K562 (cell line): ENCODE measurements around the gene ARID4B. TPM values are rescaled to one million over a fixed set of nuclear protein-coding genes. Genes with fewer than 3 reads are reported as not detected.

Experiments
- ARID1B ChIP-seq: fragments of 450-650 bp; IDR thresholded peaks from 2 replicates; pipeline ENCODE4 v1.6.1; 2016; ENCODE audit warnings: antibody characterized with exemption, mild to moderate bottlenecking, inconsistent platforms
- BACH1 ChIP-seq: fragments of 200-800 bp; sonication (Bioruptor generic); IDR thresholded peaks from 2 replicates; pipeline ENCODE4 v1.6.1; 2016; ENCODE audit warnings: missing genetic modification characterization, missing compliant biosample characterization
- CTBP1 ChIP-seq: fragments of 450-650 bp; IDR thresholded peaks from 2 replicates; pipeline ENCODE4 v1.6.1; 2016; ENCODE audit warnings: borderline replicate concordance
- DDX20 ChIP-seq: fragments of 450-650 bp; IDR thresholded peaks from 2 replicates; pipeline ENCODE4 v1.6.1; 2016; ENCODE audit warnings: missing genetic modification characterization, low read depth, mild to moderate bottlenecking, missing compliant biosample characterization, moderate library complexity
- DNMT1 ChIP-seq: fragments of 450-650 bp; IDR thresholded peaks from 2 replicates; pipeline ENCODE4 v1.6.1; 2016; ENCODE audit warnings: antibody characterized with exemption, mild to moderate bottlenecking
- FOXJ2 ChIP-seq: fragments of 200-800 bp; sonication (Bioruptor generic); IDR thresholded peaks from 2 replicates; pipeline ENCODE4 v1.6.1; 2016; ENCODE audit warnings: missing genetic modification characterization, missing compliant biosample characterization
- IRF2 ChIP-seq: sonication (generic); formaldehyde crosslinking; IDR thresholded peaks from 2 replicates; pipeline ENCODE4 v1.8.1; 2022; ENCODE audit warnings: mild to moderate bottlenecking, missing genetic modification reagents
- JUN ChIP-seq, 2 experiments: sonication (generic) in 1 of 2; formaldehyde crosslinking in 1 of 2; IDR thresholded peaks; 2 replicates each; pipeline versions ENCODE4 v1.6.1 to v1.8.0; 2012 to 2022; ENCODE audit warnings: borderline replicate concordance in 2 of 2, mild to moderate bottlenecking in 2 of 2, improper control_type of control experiment in 1 of 2, low read depth in 1 of 2, low read length in 1 of 2, missing genetic modification reagents in 1 of 2
- KAT8 ChIP-seq: fragments of 450-650 bp; IDR thresholded peaks from 2 replicates; pipeline ENCODE4 v1.6.1; 2016; ENCODE audit warnings: low read depth, mild to moderate bottlenecking
- NFRKB ChIP-seq: fragments of 450-650 bp; IDR thresholded peaks from 2 replicates; pipeline ENCODE4 v1.6.1; 2016; ENCODE audit warnings: low read depth
- NKRF ChIP-seq: fragments of 450-650 bp; IDR thresholded peaks from 2 replicates; pipeline ENCODE4 v1.6.1; 2016; ENCODE audit warnings: borderline replicate concordance
- NR0B1 ChIP-seq: fragments of 450-650 bp; IDR thresholded peaks from one replicate; pipeline ENCODE4 v1.6.1; 2018; ENCODE audit warnings: mild to moderate bottlenecking, moderate library complexity; ENCODE audit not compliant: partially characterized antibody
- PHTF2 ChIP-seq: fragments of 250-450 bp; sonication (Bioruptor Pico); IDR thresholded peaks from 2 replicates; pipeline ENCODE4 v1.5.0; 2021; ENCODE audit warnings: mild to moderate bottlenecking
- POLR2H ChIP-seq: IDR thresholded peaks from 2 replicates; pipeline ENCODE4 v1.6.1; 2016; ENCODE audit warnings: missing genetic modification characterization, low read depth, mild to moderate bottlenecking, control low read depth, missing compliant biosample characterization, moderate library complexity
- PTRF ChIP-seq: fragments of 450-650 bp; IDR thresholded peaks from 2 replicates; pipeline ENCODE4 v1.6.1; 2016; ENCODE audit warnings: mild to moderate bottlenecking, missing genetic modification characterization, missing compliant biosample characterization
- RHOXF2B ChIP-seq: fragments of 250-450 bp; sonication (Bioruptor Pico); conservative IDR thresholded peaks from 2 replicates; pipeline ENCODE4 v1.5.1; 2021
- RUNX1 ChIP-seq: sonication (generic); IDR thresholded peaks from 2 replicates; pipeline ENCODE4 v1.6.1; 2016; ENCODE audit warnings: antibody characterized with exemption, low read depth
- SAFB ChIP-seq: fragments of 200-400 bp; formaldehyde crosslinking; IDR thresholded peaks from 2 replicates; pipeline ENCODE4 v1.6.1; 2017; ENCODE audit warnings: low read depth, low read length, borderline replicate concordance
- YY1 ChIP-seq, 3 experiments: IDR thresholded peaks; 2 replicates each; pipeline ENCODE4 v1.6.1; 2011; ENCODE audit warnings: low read length in 2 of 3, mild to moderate bottlenecking in 2 of 3, moderate library complexity in 2 of 3, borderline replicate concordance in 1 of 3, control low read depth in 1 of 3, low read depth in 1 of 3; ENCODE audit not compliant: insufficient read depth in 3 of 3, insufficient replicate concordance in 2 of 3, control insufficient read depth in 1 of 3, insufficient read length in 1 of 3; ENCODE audit errors: extremely low read depth in 1 of 3
- ZFP1 ChIP-seq: fragments of 450-650 bp; formaldehyde crosslinking; IDR thresholded peaks from 2 replicates; pipeline ENCODE4 v1.4.0; 2020; ENCODE audit warnings: mild to moderate bottlenecking, mixed read lengths
- ZNF165 ChIP-seq: fragments of 250-450 bp; sonication (Bioruptor Pico); IDR thresholded peaks from 2 replicates; pipeline ENCODE4 v1.4.0; 2020; ENCODE audit warnings: borderline replicate concordance
- ZNF175 ChIP-seq: fragments of 200-800 bp; sonication (Bioruptor generic); IDR thresholded peaks from 2 replicates; pipeline ENCODE4 v1.6.1; 2016; ENCODE audit warnings: low read depth, mild to moderate bottlenecking, missing genetic modification characterization, missing compliant biosample characterization
- ZNF212 ChIP-seq: fragments of 450-650 bp; formaldehyde crosslinking; IDR thresholded peaks from 2 replicates; pipeline ENCODE4 v1.4.0; 2020; ENCODE audit warnings: mild to moderate bottlenecking
- ZNF23 ChIP-seq: fragments of 250-450 bp; sonication (Bioruptor Pico); IDR thresholded peaks from 2 replicates; pipeline ENCODE4 v1.4.0; 2020; ENCODE audit warnings: mild to moderate bottlenecking
- ZNF232 ChIP-seq: sonication (generic); formaldehyde crosslinking; IDR thresholded peaks from 2 replicates; pipeline ENCODE4 v1.8.0; 2022; ENCODE audit warnings: mild to moderate bottlenecking, missing genetic modification reagents
- ZNF347 ChIP-seq: fragments of 450-650 bp; formaldehyde crosslinking; IDR thresholded peaks from 2 replicates; pipeline ENCODE4 v1.4.0; 2020; ENCODE audit warnings: low read depth, mild to moderate bottlenecking, moderate library complexity
- polyA plus RNA-seq, 8 experiments: library from polyadenylated mRNA; depleted of rRNA in 4 of 8; stranded (reverse) in 5 of 8; unstranded in 3 of 8; fragments of >200 nt; fragmentation: Nextera tagmentation in 2 of 8; fragmentation: Illumina TruSeq in 1 of 8; extraction: Ambion mirVana in 2 of 8; extraction: Trizol in 1 of 8; gene quantifications; 2 replicates each; pipeline versions ENCODE4 v1.2.1 to v1.2.3, GENCODE V29; 2011 to 2014; ENCODE audit warnings: inconsistent platforms in 1 of 8, missing spikeins in 1 of 8
- total RNA-seq, 7 experiments: library from RNA; depleted of rRNA in 6 of 7; stranded (reverse); fragments of >200 nt in 6 of 7; fragmentation: Illumina TruSeq in 2 of 7; extraction: Trizol in 2 of 7; gene quantifications; 2 replicates each; pipeline versions ENCODE4 v1.2.1 to v1.2.3, GENCODE V29; 2011 to 2021; ENCODE audit warnings: low replicate concordance in 1 of 7

Gene ARID4B
- total and polyA plus RNA-seq, 9 of the 15 experiments (the other 6 are each of a cell fraction or from before 2014, with no cell fraction given): 8.4 to 38.9 (median 18.5) TPM

- TF ChIP-seq NKRF (peak; percentile 97), ZNF175 (peak; percentile 77; the same call in 1 of the 2 replicates), DDX20 (no peak), RHOXF2B (0 out of 2 replicates have a peak, but pooled peaks have one; percentile 30), ZFP1 (CRISPR knock-in tag) (peak; percentile 72; the same call in 1 of the 2 replicates), RUNX1 (no peak), ZNF165 (CRISPR knock-in tag) (peak; percentile 78; the same call in 1 of the 2 replicates), IRF2 (CRISPR knock-in tag) (no peak), ARID1B (peak; percentile 41; the same call in 1 of the 2 replicates), ZNF347 (0 out of 2 replicates have a peak, but pooled peaks have one; percentile 54), JUN (IDR thresholded peaks at IDR 0.05; ENCODE audit: borderline replicate concordance, low read depth, low read length) (0 out of 2 replicates have a peak, but pooled peaks have one; percentile 4), JUN (CRISPR knock-in tag; IDR thresholded peaks at IDR 0.05; ENCODE audit: borderline replicate concordance) (no peak), PHTF2 (CRISPR knock-in tag) (no peak), YY1 (IDR thresholded peaks at IDR 0.05; ENCODE audit: borderline replicate concordance in 1 of 3, control insufficient read depth in 1 of 3, extremely low read depth in 1 of 3, insufficient read depth in 3 of 3, insufficient read length in 1 of 3, insufficient replicate concordance in 2 of 3, low read depth in 1 of 3, low read length in 2 of 3) (peak in 2 of 3 experiments; percentile 78 to 80), ZNF212 (CRISPR knock-in tag) (no peak), SAFB (no peak), CTBP1 (peak; percentile 89), DNMT1 (no peak), NFRKB (peak; percentile 93), FOXJ2 (tag) (no peak), KAT8 (no peak; the same call in 1 of the 2 replicates), ZNF23 (no peak), PTRF (tag) (no peak), ZNF232 (no peak), POLR2H (tag) (peak; percentile 94), NR0B1 (no peak), BACH1 (tag) (no peak; the same call in 1 of the 2 replicates)
Measured at GRCh38 chr1:235160957-235161684, 166.9 kb downstream of the ARID4B start, which contains the start of gene RBM34 (continued).
